HepG2 (cell line): ENCODE results near the gene NINJ2.

Experiments used
- ESRRA ChIP-seq: sonication (generic); formaldehyde crosslinking; IDR thresholded peaks from 2 replicates; pipeline ENCODE4 v1.5.1; 2020; ENCODE audit warnings: mild to moderate bottlenecking, low read depth, missing genetic modification reagents
- PHF8 ChIP-seq: sonication (generic); formaldehyde crosslinking; IDR thresholded peaks from 2 replicates; pipeline ENCODE4 v1.5.0; 2020; ENCODE audit warnings: missing genetic modification reagents
- PPARG ChIP-seq: conservative IDR thresholded peaks from 2 replicates; pipeline ENCODE4 v1.6.1; 2016; ENCODE audit warnings: missing biosample characterization, missing genetic modification reagents
- RFX5 ChIP-seq: IDR thresholded peaks from 2 replicates; pipeline ENCODE4 v1.6.1; 2011; ENCODE audit warnings: low read depth, low read length, improper control_type of control experiment
- TP53 ChIP-seq: sonication (generic); formaldehyde crosslinking; conservative IDR thresholded peaks from 2 replicates; pipeline ENCODE4 v1.4.0; 2020; ENCODE audit warnings: missing genetic modification reagents
- ZBTB21 ChIP-seq: sonication (generic); formaldehyde crosslinking; IDR thresholded peaks from 2 replicates; pipeline ENCODE4 v1.4.0; 2020; ENCODE audit warnings: missing genetic modification reagents
- TF ChIP-seq, protein P1 (sequence below): sonication (generic); formaldehyde crosslinking; IDR thresholded peaks from 2 replicates; pipeline ENCODE4 v1.5.0; 2020; ENCODE audit warnings: mild to moderate bottlenecking, missing genetic modification reagents, moderate library complexity

DNA sequence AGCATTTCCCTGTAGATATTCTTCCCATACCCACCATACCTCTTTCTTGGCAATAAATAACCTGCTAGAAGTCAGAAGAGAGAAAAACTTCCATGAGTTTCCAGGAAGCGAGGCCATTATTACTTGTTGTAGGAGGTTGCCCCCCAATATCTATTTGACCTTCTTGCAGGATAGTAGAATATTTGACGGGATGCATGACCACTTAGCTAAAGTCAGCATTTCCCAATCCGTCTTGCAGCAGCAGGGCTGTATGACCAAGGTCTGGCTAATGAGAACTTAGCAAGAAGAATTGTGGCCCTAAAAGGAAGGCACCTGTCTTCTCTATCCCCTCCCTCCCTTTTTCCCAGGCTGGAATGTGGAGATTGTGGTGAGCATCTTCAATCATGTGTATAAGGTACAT lies 51.5 kb downstream of the NINJ2 start:
- TF ChIP-seq PHF8 (CRISPR knock-in tag) (no peak), RFX5 (no peak), ESRRA (no peak), PPARG (CRISPR knock-in tag) (no peak), ZBTB21 (no peak), TP53 (CRISPR knock-in tag) (no peak)
- TF ChIP-seq, protein P1, sequence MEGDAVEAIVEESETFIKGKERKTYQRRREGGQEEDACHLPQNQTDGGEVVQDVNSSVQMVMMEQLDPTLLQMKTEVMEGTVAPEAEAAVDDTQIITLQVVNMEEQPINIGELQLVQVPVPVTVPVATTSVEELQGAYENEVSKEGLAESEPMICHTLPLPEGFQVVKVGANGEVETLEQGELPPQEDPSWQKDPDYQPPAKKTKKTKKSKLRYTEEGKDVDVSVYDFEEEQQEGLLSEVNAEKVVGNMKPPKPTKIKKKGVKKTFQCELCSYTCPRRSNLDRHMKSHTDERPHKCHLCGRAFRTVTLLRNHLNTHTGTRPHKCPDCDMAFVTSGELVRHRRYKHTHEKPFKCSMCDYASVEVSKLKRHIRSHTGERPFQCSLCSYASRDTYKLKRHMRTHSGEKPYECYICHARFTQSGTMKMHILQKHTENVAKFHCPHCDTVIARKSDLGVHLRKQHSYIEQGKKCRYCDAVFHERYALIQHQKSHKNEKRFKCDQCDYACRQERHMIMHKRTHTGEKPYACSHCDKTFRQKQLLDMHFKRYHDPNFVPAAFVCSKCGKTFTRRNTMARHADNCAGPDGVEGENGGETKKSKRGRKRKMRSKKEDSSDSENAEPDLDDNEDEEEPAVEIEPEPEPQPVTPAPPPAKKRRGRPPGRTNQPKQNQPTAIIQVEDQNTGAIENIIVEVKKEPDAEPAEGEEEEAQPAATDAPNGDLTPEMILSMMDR (CRISPR knock-in tag), result no peak
